ENCODE results near the gene TPM1.

TPM1 gene

GRCh38 chr15:63025460-63025859, 17.1 kb upstream of the TPM1 start:
- no peak overlapping the region for H3K4me3 Mint-ChIP-seq
- no peaks in the 10 kb centered on the region for H3K4me1 Mint-ChIP-seq
- no peak for DNase-seq
- peaks cover 36% of the 10 kb centered on the region for H3K27me3 Mint-ChIP-seq
- no peaks in the 10 kb centered on the region for H3K9me3 Mint-ChIP-seq
- CTCF ChIA-PET: no interaction called here
- no peaks in the 10 kb centered on the region for H3K36me3 Mint-ChIP-seq
- H3K27ac Mint-ChIP-seq: no peak overlapping the region

GRCh38 chr15:63027646-63028045, 14.9 kb upstream of the TPM1 start:
- no peak overlapping the region for H3K4me3 Mint-ChIP-seq
- no peak for DNase-seq
- CTCF ChIA-PET: interaction anchor here (0.7 to 1.1 kb wide), 2 partner anchors 12 to 28 kb away, joined by 4 to 6 read pairs; no protein-coding TSS in a partner anchor

DNA sequence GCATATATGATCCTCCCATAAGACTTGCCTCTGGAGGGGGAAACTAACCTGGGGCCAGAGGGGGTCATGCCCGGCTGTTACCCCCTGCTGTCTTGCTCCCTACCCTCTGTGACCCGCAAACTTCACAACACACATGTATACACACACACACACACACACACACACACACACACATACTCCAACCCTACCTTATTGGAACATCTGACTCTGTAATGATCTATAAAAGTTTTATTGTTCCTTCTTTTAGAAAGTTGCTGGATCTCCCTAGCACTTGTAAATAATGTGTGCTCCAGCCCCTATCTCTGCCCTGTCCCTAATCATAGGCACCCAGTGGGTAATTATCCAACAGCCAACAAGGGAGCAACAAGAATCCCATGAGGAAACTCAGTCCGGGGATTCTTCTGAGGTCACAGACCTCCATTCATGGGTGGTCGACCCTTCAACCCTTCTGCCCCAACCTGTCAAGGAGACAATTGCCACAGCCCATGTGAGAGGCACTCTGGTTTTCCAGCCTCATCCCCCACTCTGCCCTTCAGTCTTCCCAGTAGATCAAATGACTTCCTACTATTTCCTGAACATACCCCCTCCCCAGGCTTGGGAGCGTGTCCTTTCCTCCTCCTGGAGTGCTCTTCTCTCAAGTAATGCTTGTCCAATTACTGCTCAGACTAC, 14.0 kb upstream of the TPM1 start:
- no peaks in the 10 kb centered on the region for H3K9me3 Mint-ChIP-seq
- no peak overlapping the region for H3K4me3 Mint-ChIP-seq
- no peaks in the 10 kb centered on the region for H3K36me3 Mint-ChIP-seq
- H3K27me3 Mint-ChIP-seq: peaks cover 32% of the 10 kb centered on the region
- CTCF ChIA-PET: no interaction called here
- no peak overlapping the region for H3K27ac Mint-ChIP-seq
- H3K4me1 Mint-ChIP-seq: no peaks in the 10 kb centered on the region
- DNase-seq: no peak

More at GRCh38 chr15:63027646-63028045, 14.9 kb upstream of the TPM1 start:
- H3K9me3 Mint-ChIP-seq: no peaks in the 10 kb centered on the region
- peaks cover 37% of the 10 kb centered on the region for H3K27me3 Mint-ChIP-seq
- H3K36me3 Mint-ChIP-seq: no peaks in the 10 kb centered on the region
- H3K4me1 Mint-ChIP-seq: no peaks in the 10 kb centered on the region
- H3K27ac Mint-ChIP-seq: no peak overlapping the region

DNA sequence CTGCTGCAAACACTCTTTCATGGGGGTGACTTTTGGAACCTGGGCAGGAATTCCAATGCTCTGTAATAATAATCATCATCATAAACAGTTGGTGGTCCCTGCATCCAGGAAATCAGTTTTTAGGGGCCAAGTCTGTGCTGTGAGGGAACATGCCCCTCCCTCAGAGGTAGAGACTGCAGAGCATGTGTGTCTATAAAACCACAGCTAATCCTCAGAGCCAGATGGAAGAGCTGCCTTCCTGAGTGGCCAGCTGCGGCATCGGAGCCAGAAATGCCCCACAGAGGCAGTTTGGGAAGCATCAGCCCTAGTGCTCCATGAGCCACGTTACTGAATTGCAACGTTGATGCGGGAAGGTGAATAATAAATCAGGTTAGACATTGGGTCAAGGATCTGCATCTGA, 12.9 kb upstream of the TPM1 start:
- H3K4me1 Mint-ChIP-seq: no peaks in the 10 kb centered on the region
- no peaks in the 10 kb centered on the region for H3K9me3 Mint-ChIP-seq
- no peak overlapping the region for H3K4me3 Mint-ChIP-seq
- no peak overlapping the region for H3K27ac Mint-ChIP-seq
- no peak for DNase-seq
- H3K36me3 Mint-ChIP-seq: no peaks in the 10 kb centered on the region
- H3K27me3 Mint-ChIP-seq: peaks cover 32% of the 10 kb centered on the region
- CTCF ChIA-PET: no interaction called here

- DNase-seq: no peak
- CTCF ChIA-PET: interaction anchor here (0.7 kb wide), 1 partner anchor 17 kb away, joined by 3 read pairs; no protein-coding TSS in a partner anchor
- Mint-ChIP-seq H3K36me3 (no peaks in the 10 kb centered on the region), H3K4me1 (no peaks in the 10 kb centered on the region), H3K27me3 (peaks cover 32% of the 10 kb centered on the region), H3K4me3 (no peak overlapping the region), H3K9me3 (no peaks in the 10 kb centered on the region), H3K27ac (no peak overlapping the region)
Measured at GRCh38 chr15:63030101-63030551, 12.4 kb upstream of the TPM1 start.

DNA sequence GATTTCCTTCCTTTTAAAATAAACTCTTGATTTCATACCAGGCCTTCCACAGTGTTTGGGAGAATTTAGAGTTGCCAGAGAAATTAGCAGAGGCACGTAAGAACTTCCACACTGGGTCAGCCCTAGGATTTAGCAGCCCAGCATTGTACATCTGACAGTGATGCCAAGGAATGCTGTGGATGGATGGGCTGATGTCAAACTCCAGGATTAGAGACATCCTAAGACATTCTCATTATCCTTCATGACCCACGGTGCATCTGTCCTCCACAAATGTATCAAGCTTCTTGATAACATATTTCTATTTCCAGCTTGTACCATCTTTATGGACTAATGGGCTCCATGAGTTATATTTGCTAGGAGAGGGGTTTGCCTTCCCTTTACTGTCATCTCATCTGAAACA, 8.0 kb upstream of the TPM1 start:
- H3K27ac Mint-ChIP-seq: no peak overlapping the region
- H3K4me1 Mint-ChIP-seq: no peaks in the 10 kb centered on the region
- H3K9me3 Mint-ChIP-seq: no peaks in the 10 kb centered on the region
- peaks cover 31% of the 10 kb centered on the region for H3K27me3 Mint-ChIP-seq
- CTCF ChIA-PET: no interaction called here
- H3K36me3 Mint-ChIP-seq: no peaks in the 10 kb centered on the region
- no peak overlapping the region for H3K4me3 Mint-ChIP-seq
- DNase-seq: no peak

DNA sequence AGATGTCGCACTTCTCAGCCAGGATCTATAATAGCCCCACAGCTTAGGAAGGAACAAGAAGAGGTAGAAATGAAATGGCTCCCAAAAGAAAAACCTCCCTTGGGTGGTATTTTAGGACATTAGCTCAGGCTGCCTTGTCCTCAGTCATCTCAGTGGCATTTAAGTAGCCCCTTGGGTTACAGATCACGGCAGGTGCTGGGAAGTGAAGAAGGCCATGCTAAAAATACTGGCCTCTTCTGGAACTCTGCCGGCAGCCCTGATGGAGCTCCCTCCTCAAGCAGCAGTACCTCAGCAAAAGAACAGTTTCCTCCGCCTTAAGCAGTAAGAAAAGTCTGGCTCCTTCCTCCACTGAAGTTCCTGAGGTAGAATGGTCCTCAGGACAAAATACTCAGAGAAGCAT, 7.3 kb upstream of the TPM1 start:
- no peaks in the 10 kb centered on the region for H3K36me3 Mint-ChIP-seq
- DNase-seq: no peak
- H3K4me3 Mint-ChIP-seq: no peak overlapping the region
- peaks cover 31% of the 10 kb centered on the region for H3K27me3 Mint-ChIP-seq
- H3K27ac Mint-ChIP-seq: no peak overlapping the region
- no peaks in the 10 kb centered on the region for H3K4me1 Mint-ChIP-seq
- CTCF ChIA-PET: interaction anchor here (1.1 kb wide), 1 partner anchor 58 kb away, joined by 3 read pairs; no protein-coding TSS in a partner anchor
- H3K9me3 Mint-ChIP-seq: no peaks in the 10 kb centered on the region

DNA sequence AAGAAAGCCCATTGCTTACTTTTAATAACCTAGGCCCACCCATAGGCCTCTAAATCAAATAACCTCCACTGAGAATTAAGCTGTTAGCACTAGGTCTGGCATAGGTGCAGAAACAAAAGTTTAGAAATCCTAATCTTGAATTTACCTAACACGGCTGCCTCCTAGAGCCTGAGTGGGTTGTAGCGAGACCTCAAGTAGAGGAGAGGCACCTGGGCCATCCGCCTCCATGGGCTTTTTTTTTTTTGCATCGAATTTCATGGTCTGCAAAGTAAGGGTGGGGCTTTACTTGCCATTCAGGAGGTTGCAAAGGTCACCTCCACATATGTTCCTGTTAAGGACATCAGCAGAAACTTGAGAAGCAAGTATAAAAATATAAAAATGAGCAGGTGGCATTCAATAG, 6.6 kb upstream of the TPM1 start:
- Mint-ChIP-seq H3K27me3 (peaks cover 37% of the 10 kb centered on the region), H3K4me1 (no peaks in the 10 kb centered on the region), H3K27ac (no peak overlapping the region), H3K4me3 (no peak overlapping the region), H3K36me3 (no peaks in the 10 kb centered on the region), H3K9me3 (no peaks in the 10 kb centered on the region)
- no peak for DNase-seq
- CTCF ChIA-PET: interaction anchor here (1.1 kb wide), 1 partner anchor 57 kb away, joined by 3 read pairs; no protein-coding TSS in a partner anchor

GRCh38 chr15:63037976-63038720, 4.4 kb upstream of the TPM1 start:
- H3K27ac Mint-ChIP-seq: no peak overlapping the region
- no peak overlapping the region for H3K4me3 Mint-ChIP-seq
- H3K9me3 Mint-ChIP-seq: no peaks in the 10 kb centered on the region
- H3K36me3 Mint-ChIP-seq: no peaks in the 10 kb centered on the region
- no peak for DNase-seq
- peaks cover 2% of the 10 kb centered on the region for H3K4me1 Mint-ChIP-seq
- peaks cover 52% of the 10 kb centered on the region for H3K27me3 Mint-ChIP-seq
- CTCF ChIA-PET: interaction anchor here (2.2 kb wide), 1 partner anchor 9 kb away, joined by 16 read pairs; no protein-coding TSS in a partner anchor

DNA sequence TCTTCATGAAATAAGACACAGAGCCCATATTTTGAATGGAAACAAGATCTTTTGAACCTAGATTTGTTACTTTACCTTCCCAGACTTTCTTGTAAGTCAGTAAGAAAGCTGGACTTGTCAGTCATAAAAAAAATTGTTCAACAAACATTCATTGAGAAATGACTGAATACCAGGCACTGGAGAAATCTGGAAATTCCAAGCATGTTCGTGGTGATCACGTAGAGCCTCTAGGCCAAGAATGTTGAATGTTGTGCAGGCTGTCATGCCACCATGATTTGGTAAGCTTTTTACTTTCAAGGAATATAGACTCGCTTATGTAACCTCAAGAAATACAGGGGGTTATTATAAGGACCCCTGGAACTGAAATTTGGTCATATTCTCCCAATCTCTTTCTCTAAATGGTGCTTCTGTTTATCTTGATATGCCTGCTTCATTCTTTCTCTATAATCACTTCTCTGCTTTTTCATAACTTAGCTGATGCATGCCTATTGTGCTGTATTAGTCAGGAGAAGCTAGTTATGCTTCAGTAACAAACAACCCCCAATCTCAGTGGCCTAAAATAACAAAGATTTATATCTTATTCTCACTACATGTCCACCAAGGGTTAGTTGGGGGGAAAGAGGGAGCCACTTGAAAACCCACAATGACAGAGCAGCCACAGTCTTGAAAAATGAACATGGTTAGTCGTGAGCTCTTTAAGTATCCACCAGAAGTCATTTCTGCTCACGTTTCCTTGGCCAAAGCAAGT, 3.4 kb upstream of the TPM1 start:
- Mint-ChIP-seq H3K4me3 (no peak overlapping the region), H3K27me3 (peaks cover 61% of the 10 kb centered on the region), H3K4me1 (peaks cover 6% of the 10 kb centered on the region), H3K36me3 (no peaks in the 10 kb centered on the region), H3K27ac (no peak overlapping the region), H3K9me3 (no peaks in the 10 kb centered on the region)
- CTCF ChIA-PET: interaction anchor here (2.2 kb wide), 1 partner anchor 8 kb away, joined by 16 read pairs; no protein-coding TSS in a partner anchor
- DNase-seq: no peak

DNA sequence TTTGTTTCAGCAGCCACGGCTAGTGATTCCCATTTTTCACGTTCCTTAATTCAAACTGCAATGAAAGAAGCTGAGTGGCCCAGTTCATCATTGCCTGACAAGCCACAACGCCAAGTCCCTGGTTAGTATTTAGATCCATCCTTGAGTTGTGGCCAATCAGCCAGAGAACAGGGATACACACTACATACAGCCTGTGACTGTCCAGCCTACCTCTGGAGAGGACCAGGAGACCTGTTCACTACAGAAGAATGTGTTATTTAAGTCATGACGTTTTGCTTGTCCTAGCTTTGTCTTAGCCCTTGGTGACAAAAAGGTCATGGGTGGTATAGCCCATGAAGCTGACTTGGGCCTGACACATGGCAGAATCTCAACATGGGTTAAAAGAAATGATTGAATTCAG, 2.7 kb upstream of the TPM1 start:
- Mint-ChIP-seq H3K4me3 (no peak overlapping the region), H3K27ac (no peak overlapping the region), H3K27me3 (peaks cover 68% of the 10 kb centered on the region), H3K9me3 (no peaks in the 10 kb centered on the region), H3K36me3 (no peaks in the 10 kb centered on the region), H3K4me1 (peaks cover 8% of the 10 kb centered on the region)
- DNase-seq: no peak
- CTCF ChIA-PET: interaction anchor here (0.6 kb wide), 1 partner anchor 362 kb away, joined by 3 read pairs; no protein-coding TSS in a partner anchor

- Mint-ChIP-seq H3K4me1 (peaks cover 8% of the 10 kb centered on the region), H3K36me3 (no peaks in the 10 kb centered on the region), H3K4me3 (no peak overlapping the region), H3K27ac (no peak overlapping the region), H3K9me3 (no peaks in the 10 kb centered on the region), H3K27me3 (peaks cover 71% of the 10 kb centered on the region)
- CTCF ChIA-PET: no interaction called here
- DNase-seq: no peak
Measured at GRCh38 chr15:63040509-63040908, 2.0 kb upstream of the TPM1 start.

- Mint-ChIP-seq H3K27me3 (peaks cover 74% of the 10 kb centered on the region), H3K4me1 (peaks cover 8% of the 10 kb centered on the region), H3K9me3 (no peaks in the 10 kb centered on the region), H3K4me3 (no peak overlapping the region), H3K27ac (no peak overlapping the region), H3K36me3 (no peaks in the 10 kb centered on the region)
- no peak for DNase-seq
- CTCF ChIA-PET: no interaction called here
Measured at GRCh38 chr15:63040954-63041353, 1.6 kb upstream of the TPM1 start.

- Mint-ChIP-seq H3K9me3 (no peaks in the 10 kb centered on the region), H3K4me1 (peaks cover 8% of the 10 kb centered on the region), H3K4me3 (no peak overlapping the region), H3K36me3 (no peaks in the 10 kb centered on the region), H3K27ac (no peak overlapping the region), H3K27me3 (peaks cover 74% of the 10 kb centered on the region)
- DNase-seq: no peak
- CTCF ChIA-PET: no interaction called here
Measured at GRCh38 chr15:63041402-63041973, 1.1 kb upstream of the TPM1 start.
